HG03575 (cell line): Measurements from ENCODE around the gene ARSG.
"Not testable (repeated sequence)": the region's sequence is repeated elsewhere in the genome, so short reads cannot be mapped to it uniquely, and the experiment has no call there.

Experiments
- ATAC-seq: cut with Tn5 transposase; IDR thresholded peaks from one replicate; pipeline ENCODE4 v1.9.1; 2021; ENCODE audit not compliant: unreplicated experiment, insufficient number of reproducible peaks, low FRiP score; ENCODE audit errors: extremely low read depth

Gene ARSG

DNA sequence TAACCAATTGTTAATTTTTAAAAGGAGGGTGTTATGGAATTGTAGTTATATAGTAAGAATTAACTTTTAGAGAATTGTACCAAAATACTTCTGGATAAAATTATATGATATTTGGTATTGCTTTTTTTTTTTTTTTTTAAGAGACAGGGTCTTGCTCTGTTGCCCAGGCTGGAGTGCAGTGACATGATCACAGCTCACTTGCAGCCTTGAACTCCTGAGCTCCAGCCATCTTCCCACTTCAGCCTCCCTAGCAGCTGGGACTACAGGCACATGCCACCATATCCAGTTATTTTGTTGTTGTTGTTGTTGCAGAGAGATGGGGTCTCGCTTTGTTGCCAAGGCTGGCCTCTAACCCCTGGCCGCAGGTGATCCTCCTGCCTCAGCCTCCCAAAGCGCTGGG is 8.5 kb downstream of the ARSG start:
- no peak for ATAC-seq

- no peak for ATAC-seq
Observed at GRCh38 chr17:68301438-68301959, 10.2 kb downstream of the ARSG start.

- no peak for ATAC-seq
Observed at GRCh38 chr17:68302066-68302564, 10.8 kb downstream of the ARSG start.

DNA sequence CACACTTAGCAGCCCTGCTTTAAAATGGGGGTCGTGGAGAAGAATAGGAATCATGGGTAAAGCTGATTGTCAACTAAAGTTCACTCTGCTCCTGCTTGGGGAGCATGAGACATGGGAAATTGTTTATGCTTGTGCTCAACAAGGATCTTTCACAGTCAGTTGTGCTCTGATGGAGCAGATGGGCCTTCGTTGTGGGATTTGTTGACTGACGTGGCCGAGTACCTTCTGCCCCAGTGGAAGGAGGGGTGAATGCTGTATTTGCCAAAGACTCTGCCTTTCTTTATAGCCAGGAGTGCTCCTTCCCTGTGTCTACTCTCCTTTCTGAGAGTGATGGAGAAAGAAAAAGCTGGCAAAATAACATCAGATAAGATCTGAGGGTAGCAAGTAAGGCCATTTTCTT is 11.4 kb downstream of the ARSG start:
- ATAC-seq, result no peak

- no peak for ATAC-seq
Observed at GRCh38 chr17:68304706-68305105, 13.4 kb downstream of the ARSG start.

DNA sequence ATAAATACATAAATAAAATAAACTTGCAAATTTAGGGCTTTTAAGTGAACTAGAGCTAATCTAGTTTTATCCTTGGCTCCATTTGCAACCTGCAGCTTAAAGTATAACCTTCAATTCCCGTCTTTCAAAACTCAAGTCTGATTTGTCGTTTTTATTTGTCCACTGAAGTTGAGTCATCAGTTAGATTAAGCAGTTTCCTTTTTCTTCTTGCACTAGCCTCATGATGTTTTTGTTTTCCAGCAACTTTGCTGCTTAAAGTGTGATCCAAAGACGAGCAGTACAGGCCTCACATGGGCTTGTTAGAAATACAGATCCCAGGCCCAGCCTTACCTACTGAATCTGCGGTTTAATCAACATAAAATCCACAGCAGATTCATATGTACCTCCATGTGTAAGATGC is 13.8 kb downstream of the ARSG start:
- ATAC-seq, result no peak

GRCh38 chr17:68306819-68307218 is 15.5 kb downstream of the ARSG start:
- no peak for ATAC-seq

- no peak for ATAC-seq
Observed at GRCh38 chr17:68307443-68307842, 16.1 kb downstream of the ARSG start.

DNA sequence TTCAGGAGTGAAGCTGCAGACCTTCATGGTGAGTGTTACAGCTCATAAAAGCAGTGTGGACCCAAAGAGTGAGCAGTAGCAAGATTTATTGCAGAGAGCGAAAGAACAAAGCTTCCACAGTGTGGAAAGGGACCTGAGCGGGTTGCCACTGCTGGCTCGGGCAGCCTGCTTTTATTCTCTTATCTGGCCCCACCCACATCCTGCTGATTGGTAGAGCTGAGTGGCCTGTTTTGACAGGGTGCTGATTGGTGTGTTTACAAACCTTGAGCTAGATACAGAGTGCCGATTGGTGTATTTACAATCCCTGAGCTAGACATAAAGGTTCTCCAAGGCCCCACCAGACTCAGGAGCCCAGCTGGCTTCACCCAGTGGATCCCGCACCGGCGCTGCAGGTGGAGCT is 17.2 kb downstream of the ARSG start:
- not testable (repeated sequence) for ATAC-seq

- not testable (repeated sequence) for ATAC-seq
Observed at GRCh38 chr17:68309066-68309670, 17.9 kb downstream of the ARSG start.

GRCh38 chr17:68310152-68310551 is 18.9 kb downstream of the ARSG start:
- no peak for ATAC-seq

- no peak for ATAC-seq
Observed at GRCh38 chr17:68314916-68315535, 23.7 kb downstream of the ARSG start.

GRCh38 chr17:68315930-68316329 is 24.6 kb downstream of the ARSG start:
- no peak for ATAC-seq

DNA sequence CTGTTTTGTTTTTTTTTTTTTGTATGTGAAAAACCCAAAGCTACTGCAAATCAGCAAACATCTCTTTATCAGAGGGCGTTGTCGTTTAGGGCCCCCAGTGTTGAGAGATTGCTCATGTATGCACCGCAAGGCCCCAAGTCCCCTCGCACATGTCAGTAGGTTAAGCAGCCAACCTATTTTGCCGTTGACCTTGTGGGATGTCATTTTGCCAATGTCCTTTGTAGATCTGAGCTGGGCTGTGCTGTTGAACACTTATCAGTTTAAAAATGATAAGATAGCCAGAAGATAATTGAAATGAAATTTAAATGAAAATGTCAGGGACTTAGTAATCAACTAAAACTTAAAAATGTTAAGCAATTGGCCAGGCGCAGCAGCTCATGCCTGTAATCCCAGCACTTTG is 26.2 kb downstream of the ARSG start:
- no peak for ATAC-seq

DNA sequence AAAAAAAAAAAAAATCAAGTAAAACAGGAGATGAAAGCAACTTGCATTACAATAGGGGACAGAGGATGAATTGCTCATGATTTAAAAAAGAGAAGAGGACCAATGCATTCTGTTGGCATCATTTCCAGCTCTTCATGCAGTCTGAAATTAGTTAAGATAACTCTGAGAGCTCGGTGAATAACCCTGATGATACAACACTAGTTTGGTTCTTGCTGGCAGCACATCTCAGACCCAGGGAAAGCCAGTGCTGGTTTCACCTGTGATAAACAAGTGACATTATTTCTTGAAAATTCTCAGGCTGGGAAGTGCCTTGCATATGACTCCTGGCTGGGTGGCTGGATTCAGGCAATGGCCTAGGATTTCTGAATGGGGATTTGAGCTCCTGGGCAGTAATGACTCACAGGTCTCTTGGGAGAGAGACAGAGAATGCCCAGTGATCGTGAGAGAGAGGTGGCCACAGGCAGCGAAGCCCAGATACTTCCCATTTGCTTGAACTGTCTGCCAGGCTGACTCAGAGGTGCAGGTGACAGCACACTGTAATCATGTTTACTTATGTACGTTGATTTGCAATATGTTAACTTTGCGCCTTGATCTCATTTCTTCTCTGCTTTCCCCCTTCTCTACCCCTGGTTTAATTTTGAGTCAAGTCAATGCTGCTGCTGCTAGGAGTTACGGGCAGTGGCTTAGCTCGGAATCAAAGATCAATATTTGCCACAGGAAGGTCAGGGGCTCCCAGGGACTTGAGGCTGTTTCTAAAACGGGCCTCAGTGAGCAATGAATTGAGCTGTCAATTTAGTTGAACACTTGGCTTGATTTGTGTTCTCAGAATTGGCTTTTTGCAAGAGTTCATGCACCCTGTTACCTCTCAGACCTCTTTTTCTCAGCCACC is 27.1 kb downstream of the ARSG start:
- no peak for ATAC-seq

DNA sequence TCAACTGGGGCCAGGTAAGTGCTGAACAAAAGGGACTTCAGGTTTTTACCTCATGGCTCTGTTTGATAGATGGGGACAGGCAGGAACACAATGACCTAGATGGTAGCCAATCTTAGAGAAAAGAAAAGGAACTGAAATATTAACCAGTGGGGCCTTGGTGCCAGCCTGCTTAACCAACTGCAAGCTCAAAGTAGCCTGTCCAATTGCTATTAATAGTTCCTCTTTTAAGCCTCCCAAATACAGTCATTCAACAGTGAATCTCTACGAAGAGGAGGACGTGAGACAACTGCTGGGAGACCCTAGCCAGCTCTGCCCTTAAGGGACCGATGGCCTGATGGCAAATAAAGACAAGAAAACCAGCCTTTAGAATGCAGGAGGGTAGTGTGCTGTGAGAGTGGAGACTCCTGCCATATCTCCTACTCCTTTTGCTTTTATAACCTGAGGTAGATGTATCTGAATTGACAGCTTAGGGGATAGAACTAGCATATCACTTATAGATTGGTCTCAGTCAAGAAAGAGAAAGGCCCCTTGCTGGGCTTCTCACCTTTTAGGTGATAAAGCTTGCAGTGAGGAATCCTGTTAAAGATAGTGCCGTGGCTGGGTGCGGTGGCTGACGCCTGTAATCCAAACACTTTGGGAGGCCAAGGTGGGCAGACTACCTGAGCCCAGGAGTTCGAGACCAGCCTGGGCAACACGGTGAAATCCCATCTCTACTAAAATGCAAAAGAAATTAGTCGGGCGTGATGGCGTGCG is 28.3 kb downstream of the ARSG start:
- no peak for ATAC-seq

DNA sequence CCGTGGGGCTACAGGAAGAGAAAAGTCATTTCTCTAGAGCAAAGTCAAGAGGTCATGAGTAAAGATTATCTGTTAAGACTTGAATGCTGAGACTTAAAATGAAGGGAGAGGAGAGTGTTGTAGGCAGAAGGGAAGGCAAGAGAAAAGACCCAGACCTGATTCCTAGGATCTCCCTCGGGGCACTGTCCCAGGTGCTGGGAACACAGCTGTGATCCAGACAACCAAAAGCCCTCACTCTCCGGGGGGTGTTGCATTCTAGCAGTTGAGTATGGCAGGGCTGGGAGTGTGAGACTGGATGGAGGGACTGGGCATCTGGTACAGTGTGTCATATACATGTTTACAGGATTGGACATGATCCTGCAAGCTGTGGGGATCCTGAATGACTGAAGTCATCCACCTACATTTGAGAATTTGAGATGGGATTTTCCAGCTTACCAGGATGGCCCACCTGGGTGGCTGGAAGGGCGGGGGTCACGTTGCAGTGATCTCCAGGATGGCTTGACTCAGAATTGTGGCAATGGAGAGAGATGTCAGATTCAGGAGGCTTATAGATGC is 29.1 kb downstream of the ARSG start:
- ATAC-seq, result no peak

- ATAC-seq, result no peak
Observed at GRCh38 chr17:68320943-68321555, 29.8 kb downstream of the ARSG start.
